GM12865 (cell line): ENCODE results near the gene MAP2K5.

ENCODE experiments used
- DNase-seq: peaks from one replicate; pipeline ENCODE4 v3.0.0; 2010; ENCODE audit warnings: low read depth
- H3K4me3 ChIP-seq: 2 replicates; pipeline ENCODE4 v1.5.1; 2011; ENCODE audit warnings: mild to moderate bottlenecking, low read depth, low read length, control low read depth
- TF ChIP-seq, protein P1 (sequence below): IDR thresholded peaks from 2 replicates; pipeline ENCODE4 v1.5.1; 2011; ENCODE audit warnings: low read length, control low read depth, low read depth, inconsistent platforms; ENCODE audit not compliant: insufficient read depth; ENCODE audit errors: missing control alignments

MAP2K5 gene

DNA sequence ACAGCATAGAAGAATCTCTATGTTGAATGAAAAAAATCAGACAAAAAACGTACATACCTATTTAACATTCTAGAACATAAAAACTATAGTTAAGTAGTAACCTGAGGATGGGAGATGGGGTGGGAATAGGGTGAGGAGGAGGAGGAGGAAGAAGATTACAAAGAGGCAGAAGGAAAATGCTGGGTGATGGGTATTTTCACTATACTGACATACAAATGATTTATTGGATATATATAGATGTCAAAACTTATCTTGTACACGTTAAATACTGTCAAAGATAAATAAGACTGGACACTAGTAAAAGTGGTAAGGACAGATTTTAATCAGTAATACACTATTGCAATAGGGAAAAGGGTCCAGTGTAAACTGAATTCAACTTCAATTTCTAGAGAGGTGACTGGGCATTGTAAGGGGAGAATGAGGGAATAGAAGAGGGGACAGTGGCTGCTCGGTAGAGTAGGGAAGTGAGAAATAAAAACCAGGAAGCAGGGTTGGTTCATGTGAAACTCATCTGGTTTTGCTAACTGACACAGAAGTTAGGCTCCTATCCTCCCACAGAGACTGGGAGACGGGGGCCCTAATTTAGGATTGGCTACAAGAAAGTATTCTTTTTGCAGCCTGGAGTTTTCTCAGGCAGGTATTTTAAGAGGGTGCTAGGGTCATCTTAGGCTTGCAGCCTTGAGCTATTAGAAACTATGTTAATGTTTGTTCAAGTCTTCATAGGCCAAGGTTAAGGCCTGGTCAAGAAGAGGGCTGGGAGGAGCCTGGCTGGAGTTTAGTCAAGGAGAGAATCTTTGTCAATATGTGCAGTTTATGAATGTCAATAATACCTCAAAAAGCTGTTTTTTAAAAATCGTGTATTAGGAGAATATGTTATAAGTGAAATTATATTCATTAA lies 36.6 kb upstream of the MAP2K5 start:
- no peak overlapping the region for H3K4me3 ChIP-seq
- peak; percentile 18 for DNase-seq
- TF ChIP-seq, protein P1, sequence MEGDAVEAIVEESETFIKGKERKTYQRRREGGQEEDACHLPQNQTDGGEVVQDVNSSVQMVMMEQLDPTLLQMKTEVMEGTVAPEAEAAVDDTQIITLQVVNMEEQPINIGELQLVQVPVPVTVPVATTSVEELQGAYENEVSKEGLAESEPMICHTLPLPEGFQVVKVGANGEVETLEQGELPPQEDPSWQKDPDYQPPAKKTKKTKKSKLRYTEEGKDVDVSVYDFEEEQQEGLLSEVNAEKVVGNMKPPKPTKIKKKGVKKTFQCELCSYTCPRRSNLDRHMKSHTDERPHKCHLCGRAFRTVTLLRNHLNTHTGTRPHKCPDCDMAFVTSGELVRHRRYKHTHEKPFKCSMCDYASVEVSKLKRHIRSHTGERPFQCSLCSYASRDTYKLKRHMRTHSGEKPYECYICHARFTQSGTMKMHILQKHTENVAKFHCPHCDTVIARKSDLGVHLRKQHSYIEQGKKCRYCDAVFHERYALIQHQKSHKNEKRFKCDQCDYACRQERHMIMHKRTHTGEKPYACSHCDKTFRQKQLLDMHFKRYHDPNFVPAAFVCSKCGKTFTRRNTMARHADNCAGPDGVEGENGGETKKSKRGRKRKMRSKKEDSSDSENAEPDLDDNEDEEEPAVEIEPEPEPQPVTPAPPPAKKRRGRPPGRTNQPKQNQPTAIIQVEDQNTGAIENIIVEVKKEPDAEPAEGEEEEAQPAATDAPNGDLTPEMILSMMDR, result no peak

GRCh38 chr15:67506775-67507747 lies 35.4 kb upstream of the MAP2K5 start:
- TF ChIP-seq, protein P1, result no peak
- no peak overlapping the region for H3K4me3 ChIP-seq
- DNase-seq, result no peak

DNA sequence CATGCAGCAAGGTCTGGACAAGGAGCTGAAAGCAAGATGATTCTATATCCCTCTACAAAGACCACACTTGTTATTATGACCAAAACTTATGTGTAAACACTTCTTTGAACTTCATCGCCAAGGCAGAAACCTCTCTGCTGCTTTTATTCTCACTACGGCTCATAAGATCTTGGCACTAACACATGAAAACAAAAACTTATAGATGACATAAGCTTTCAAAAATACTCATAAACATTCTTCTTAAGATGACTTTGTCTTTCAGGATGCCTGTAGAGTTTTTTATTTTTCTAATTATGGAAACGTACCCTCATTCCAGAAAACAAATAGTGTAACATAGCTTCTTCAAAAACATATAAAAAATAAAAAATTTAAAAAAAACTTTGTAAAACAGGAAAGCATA lies 34.1 kb upstream of the MAP2K5 start:
- TF ChIP-seq, protein P1, result no peak
- peak; percentile 7 for DNase-seq
- no peak overlapping the region for H3K4me3 ChIP-seq

GRCh38 chr15:67509918-67510317 lies 32.6 kb upstream of the MAP2K5 start:
- H3K4me3 ChIP-seq, result no peak overlapping the region
- DNase-seq, result no peak
- TF ChIP-seq, protein P1, result no peak

DNA sequence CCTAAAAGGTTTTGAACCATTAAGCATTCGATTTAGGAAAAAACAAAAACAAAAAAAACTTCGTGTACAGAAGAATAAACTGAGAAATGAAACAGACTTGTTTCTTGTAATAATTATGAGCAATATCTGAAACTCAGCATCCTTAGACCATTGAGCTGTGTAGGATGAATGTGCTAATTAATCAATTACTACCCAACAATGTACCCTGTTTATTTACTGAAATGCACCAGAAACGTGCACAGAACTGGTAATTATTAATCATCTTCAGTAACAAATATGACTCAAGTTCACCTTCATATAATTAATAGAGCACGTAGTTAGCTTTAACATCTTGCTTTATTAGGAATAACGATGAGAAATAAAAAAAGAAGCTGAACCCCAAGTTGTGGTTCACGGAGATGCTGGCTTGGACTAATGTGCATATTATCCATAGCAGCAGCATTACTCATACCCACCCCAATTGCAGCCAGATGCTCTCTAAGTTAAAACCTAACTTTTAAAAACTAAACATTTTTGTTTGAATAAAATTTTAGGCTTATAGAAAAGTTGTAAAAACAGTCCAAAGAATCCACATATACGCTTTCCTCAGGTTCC lies 31.8 kb upstream of the MAP2K5 start:
- no peak overlapping the region for H3K4me3 ChIP-seq
- TF ChIP-seq, protein P1, result no peak
- no peak for DNase-seq

DNA sequence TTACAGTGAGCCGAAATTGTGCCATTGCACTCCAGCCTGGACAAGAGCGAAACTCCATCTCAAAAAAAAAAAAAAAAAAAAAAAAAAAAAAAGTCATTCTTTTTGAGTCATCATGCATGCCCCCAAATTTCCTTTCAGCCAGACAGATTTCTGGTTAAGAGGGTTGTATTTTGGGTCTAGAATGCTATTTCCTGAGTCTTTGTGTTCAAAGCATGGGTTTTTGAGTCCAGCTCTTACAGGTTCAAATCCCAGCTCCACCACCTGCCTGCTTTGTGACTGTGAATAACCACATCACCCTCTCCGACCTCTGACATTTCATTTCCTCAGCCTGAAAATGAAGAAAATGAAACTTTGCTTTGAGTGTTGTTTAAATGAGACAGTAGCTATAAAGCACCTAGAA lies 30.9 kb upstream of the MAP2K5 start:
- DNase-seq, result peak; percentile 12
- no peak overlapping the region for H3K4me3 ChIP-seq

More for the DNA sequence above, 30.9 kb upstream of the MAP2K5 start:
- TF ChIP-seq, protein P1, result no peak
